Urothelium cell line (cell line): ENCODE measurements around the gene FCN1.
"Not testable (repeated sequence)": the region's sequence is repeated elsewhere in the genome, so short reads cannot be mapped to it uniquely, and the experiment has no call there.

Experiments used
- DNase-seq: peaks from one replicate; pipeline ENCODE4 v3.0.0; 2011; ENCODE audit warnings: low spot score, mixed read lengths
- FAIRE-seq: peaks from 2 replicates; lab custom pipeline; 2011; peaks lifted over from hg19 to GRCh38; lab: Jason Lieb, UNC

The FCN1 gene

DNA sequence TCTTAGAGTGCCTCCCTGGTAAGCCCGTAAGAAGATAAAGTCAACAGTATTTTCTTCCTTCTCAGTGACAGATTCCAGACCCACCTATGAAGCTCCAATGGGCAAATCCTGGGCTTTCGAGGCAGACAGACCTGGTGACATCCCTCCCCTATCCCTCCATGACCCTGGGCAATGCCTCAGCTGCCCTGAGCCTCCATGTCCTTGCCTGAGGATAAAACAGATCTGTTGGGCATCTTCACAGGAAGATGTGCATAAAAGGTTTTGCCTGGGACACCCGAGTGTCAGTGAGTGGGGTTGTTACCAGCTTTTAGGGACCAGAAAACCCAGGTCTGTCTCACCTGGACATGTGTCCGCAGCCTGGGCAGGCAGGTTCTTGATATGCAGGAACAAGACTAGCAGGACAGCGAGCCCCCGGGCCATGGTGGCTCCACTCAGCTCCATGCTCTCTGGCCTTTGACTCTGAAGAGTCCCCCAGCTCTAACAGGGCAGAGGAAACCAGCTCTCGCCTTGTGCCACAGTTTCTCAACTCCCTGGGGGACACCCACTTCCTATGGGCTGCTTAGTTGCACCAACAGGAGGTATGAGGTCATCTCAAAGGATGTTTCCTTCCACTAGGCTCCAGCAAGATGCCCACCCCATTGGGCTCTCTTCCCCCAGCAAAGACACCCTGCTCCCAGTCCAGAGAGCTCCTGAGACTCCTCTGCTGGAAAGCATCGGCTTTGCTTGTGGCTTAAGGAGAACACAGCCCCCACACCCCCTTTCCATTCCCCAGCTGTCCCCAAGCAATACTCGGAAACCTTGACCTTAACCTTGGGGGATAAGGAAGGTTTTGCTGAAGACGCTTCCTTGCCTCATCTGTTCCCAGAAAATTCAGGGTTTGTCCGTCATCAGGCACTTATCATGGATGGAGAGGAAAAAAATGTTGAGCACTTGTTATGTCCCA lies at the start of gene FCN1:
Gene FCN1, minus strand, starts transcription at position 482 of the 943 bp plus-strand sequence. Its CDS starts 41 bp downstream, at position 441.
- no peak for FAIRE-seq
- no peak for DNase-seq

DNA sequence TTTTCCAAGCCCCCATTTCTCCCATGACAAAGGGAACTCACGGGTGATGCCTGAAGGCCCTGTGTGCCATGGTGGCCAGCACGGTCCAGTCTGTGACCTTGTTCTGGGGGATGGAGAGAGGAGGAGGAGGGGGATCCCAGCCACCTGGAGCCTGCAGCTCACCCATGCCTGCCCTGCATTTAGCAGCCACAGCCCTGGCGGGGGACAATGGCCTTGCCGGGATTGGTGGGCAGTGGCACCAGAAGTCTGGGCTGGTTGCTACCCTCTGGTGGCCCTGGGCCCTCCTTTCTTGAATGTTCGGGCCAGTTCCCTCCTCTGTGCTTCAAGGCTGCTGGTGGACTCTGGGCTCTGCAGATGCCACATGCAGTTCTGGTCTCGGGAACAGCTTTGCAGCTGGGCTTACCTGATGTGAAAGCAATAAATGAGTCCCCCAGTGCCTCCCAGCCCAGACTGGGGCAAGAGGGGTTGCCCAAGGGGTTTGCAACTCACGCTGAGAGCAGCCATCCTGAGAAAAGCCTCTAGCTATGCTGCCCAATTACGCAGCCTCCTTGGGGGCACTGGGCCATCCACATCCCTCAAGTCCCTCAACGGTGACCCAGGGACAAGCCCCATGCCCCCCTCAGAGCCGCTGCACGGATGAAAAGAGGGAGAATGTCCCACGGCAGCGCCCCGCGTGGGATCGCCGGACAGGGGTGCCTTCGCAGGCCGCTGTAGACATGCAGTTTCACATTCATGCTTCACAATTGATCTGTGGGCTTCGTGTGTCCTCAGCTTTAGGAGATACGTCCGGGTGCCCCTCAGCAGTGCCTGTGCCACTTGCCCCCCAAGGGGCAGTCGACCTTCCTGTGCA lies 49.2 kb upstream of the FCN1 start:
- DNase-seq (no peak), FAIRE-seq (no peak)

DNA sequence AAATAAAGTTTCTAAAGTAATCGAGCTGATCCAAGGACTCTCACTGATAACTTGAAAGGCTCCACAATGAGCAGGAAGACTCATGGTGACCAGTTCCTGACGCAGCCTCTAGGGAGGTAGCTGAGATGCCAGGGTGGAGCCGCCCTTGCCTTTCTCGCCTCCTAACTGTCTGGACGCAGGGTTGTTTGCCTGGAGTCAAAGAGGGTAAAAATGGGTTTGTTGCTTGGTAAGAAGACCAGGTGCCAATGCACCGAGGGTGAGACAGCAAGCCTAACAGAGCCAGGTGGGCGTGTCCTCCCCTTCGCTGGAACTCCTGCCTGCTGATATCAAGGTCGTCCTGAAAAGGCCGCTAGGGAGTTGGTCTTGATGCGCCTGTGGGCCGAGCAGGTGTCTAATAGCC lies 48.6 kb upstream of the FCN1 start:
- FAIRE-seq, result no peak

DNA sequence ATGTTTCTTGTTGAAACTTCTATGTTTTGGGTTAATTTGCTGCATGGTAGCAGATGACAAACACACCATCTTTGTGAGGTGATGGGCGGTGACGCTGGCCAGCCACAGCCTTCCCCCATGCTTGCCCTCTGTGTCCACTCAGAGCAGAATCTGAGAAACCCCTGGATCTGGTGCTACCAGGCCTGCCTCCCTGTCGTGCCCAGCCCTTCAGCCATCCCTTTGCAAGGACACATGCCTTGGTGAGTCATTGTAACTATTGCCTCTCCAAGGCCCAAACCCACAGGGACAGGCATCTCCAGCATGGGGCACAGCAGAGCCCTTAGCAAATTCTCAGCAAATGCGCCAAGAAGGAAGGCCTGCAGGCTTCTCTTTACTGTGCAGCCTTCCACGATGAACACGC lies 48.1 kb upstream of the FCN1 start:
- FAIRE-seq, result no peak
- no peak for DNase-seq

More for the DNA sequence above, 48.6 kb upstream of the FCN1 start:
- DNase-seq, result no peak

DNA sequence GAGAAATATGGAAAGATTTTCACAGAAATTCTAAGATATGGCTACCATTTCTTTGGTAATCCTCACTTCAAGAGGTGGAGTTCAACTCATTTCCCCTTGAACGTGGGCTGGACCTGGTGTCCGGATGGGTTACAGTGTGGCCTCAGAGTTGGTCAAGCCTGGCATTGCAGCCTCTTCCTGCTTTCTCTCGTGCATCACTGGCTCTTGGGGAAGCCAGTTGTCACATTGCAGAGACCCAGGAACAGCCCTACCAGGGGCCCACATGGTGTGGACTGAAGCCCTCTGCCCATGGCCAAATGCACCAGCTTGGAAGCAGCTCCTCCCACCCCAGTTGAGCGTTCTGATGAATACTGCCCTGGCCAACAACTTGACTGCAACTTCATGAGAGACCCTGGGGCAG lies 47.7 kb upstream of the FCN1 start:
- FAIRE-seq (no peak), DNase-seq (no peak)

DNA sequence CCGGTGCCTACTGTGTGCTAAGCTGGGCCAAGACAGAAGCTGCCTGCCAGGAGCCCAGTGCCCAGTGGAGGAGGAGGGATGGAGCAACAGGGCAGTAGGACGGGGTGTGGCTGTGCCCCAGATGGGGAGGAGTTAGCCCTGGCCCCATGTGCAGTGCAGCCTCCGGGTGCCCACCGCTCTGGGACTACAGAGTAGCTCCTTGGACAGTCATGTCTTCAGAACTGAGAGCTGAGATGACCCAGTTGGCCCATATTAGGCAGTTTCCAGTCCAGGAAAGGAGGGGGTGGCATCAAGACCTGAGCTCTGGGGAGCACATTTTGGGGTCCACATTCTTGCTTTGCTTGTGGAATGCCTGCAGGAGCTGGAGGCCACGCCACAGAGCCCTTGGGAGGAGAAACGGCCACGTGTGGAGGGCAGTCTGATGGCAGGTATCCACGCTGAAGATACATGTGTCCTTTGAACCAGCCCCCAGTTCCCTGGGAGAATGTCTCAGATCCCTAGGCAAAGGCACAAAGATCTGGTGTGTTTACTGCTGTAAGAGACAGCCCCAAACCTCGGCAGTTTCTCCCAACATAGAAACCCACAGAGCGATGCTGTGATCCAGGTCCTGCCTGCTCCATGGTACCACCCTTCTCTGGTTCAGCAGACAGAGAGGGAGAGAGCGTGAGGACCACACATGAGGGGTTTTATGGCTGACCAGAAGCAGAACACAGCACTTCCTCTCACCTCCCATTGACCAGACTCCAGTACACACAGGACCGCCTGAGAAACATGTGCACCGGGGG lies 46.8 kb upstream of the FCN1 start:
- DNase-seq (no peak), FAIRE-seq (no peak)

DNA sequence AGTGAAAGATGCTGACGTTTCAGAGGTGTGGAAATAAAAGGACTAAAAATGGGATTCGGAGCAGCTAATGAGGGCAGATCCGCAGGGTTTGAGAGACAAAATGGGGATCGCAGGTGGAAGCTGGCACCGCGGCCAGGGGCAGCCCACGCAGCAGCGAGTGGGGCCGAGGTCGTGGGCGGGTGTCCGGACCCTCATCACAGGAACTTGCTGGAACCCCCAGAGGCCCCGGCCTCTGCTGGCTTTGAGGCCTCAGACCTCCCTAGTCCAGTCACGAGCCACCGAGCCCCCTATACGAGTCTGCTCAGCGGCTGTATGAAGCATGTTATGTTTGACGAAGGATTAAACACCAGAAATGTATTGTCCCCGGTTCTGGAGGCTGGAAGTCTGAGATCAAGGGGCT lies 45.8 kb upstream of the FCN1 start:
- DNase-seq (no peak), FAIRE-seq (no peak)

DNA sequence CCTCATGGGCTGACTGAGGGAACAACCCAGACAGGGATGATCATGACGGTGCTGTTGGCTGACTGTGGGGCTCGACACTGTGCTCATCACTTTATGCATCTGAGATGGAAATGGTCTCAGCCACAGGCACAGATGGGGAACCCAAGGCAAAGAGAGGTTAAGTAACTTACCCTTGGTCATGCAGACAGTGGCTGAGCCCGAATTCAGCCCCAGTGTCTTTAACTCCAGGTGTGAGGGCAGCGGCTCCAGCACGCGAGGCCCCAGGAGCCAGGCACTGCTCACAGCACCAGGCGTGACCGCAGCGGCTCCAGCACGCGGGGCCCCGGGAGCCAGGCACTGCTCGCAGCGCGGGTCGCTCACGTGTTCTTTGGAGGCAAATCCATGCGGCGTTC lies 45.3 kb upstream of the FCN1 start:
- DNase-seq (no peak), FAIRE-seq (no peak)

DNA sequence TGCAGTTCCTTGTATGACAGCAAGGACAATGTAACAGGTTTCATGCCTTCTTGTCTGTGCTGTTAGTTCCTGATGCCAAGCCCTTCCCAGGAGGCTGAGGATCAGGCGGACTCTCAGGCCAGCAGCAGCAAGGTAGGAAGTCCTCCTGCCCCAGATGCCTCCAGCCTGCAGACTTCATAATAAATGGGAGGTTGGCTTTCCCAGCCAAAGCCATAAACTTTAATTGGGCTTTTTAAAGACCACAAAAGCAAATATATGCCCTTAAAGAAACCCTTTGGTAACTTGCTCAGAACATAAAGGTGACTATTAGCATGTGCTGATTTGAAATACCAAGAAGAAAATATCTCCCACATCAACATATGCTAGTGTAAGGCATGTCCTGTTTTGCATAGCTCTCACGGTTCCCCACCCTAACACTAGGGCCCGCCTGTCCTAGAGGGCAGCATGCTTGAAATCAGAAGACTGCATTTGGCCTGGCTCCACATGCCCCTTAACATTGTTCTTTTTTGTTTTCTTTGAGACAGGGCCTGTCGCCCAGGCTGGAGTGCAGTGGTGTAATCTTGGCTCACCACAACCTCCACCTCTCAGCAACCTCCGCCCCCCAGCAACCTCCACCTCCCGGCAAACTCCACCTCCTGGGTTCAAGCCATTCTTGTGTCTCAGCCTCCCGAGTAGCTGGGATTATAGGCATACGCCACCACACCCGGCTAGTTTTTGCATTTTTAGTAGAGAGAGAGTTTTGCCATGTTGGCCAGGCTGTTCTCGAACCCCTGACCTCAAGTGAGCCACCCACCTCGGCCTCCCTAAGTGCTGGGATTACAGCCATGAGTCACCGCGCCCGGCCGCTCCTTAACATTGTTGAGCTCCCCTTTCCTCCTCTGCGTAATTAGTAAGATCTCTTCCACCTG lies 44.6 kb upstream of the FCN1 start:
- DNase-seq (no peak), FAIRE-seq (no peak)

DNA sequence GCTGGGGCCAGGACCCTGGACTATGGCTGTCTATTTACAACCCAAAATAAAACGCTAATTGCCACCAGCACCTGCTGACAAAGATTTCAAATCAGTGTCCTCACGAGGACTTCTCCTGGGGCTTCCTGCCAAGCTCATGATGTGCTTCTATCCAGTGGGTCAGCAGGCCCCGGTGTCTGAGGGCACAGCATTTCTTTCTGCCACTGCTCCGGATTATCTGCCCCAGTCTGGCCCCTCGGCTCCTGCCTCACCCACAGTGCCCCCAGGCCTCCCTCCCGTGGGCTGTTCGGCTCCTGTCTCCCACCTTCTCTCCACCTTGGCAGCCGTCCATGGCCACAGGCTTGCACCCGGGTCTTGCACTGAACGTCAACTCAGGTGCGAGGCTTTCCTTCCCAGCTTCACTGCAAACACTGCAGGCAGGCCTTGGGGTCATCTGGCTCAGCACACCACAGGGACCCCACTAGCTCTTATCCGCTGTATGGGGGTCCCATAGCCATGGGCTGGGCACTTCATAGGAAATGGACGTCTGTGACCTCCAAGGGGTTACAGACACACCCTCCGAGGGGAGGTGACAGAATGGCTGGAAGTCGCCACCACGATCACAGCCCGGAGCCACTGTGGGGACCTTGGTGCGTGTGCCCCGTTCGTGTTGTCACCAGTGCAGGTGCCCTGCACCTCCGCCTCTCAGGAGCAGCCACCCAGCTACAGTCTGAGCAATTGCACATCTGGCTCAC lies 43.8 kb upstream of the FCN1 start:
- no peak for FAIRE-seq
- no peak for DNase-seq

DNA sequence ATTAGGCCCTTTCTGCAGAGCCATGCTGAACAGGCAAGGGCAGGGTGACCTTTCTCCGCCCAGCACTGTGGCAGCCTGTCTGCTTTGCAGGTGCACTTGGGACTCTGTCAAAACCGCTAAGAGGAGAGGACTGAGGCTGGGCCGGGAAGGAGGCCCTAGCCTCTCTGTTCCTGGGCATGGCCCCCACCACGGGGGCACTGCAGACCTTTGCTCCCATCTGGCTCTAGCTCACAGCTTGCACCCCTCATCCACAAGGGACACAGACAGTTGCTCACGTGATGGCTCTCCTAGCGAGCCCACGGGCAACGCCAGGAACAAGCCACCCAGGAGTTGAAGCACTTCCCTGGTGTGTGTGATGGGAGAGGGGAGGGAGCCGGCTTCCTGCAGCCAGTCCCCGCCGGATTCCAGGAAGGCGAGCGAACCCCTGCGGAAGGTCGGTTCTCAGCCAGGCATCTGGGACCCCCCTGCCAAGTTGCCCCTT lies 43.0 kb upstream of the FCN1 start:
- no peak for DNase-seq
- no peak for FAIRE-seq

DNA sequence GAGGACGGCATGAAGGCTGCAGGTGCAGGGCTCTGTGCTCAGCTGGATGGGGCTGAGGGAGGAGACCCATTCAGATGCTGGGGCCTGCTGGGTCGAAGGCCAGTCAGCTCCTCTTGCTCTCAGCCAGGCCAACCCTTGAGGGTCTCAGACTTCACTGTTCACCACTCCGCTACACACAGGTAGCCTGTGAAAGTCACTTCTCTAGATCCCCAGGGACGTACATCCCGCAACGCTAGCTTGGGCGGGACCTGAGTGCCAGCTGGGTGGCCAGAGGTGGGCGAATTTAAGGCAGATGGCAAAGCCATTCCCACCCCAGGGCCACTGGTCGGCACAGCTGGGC lies 42.2 kb upstream of the FCN1 start:
- DNase-seq, result no peak
- no peak for FAIRE-seq

DNA sequence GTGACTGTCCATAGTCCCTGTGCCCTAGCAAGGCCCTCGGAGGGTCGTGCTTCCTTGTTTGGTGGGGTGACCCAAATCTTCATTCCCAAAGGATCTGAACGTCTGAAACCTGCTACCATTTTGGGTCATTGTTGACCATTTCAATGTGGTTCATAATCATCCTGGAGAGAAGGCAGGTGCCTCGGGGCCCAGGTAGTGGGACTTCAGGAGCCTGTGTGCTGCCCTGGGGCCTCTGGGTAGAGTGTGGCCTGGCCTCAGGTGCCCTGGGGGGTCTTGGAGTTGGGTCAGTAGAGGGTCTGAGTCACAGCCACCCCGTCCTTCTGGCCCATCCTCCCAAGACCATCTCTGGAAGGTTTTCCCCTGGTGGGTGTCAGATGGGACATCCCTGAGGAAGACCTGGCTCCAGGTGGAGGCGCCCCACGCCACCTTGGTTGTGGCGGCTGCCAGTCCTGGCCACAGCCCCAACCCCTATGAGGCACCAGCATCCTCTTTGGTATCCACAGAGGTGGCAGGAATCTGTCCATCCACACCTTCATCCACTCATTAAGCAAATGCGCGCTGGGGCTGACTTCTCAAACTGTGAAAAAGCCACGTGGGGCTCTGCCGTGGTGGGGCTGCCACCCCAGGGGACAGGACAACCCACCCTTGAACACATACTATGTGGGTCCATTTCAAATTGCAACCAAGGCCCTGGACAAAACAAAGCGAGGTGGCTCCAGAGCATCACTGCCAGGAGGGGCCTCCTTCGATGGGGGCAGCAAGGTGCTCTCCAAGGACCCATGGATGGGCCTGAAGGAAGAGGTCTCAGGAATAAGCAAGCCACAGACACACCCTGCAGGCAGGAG lies 41.6 kb upstream of the FCN1 start:
- DNase-seq, result no peak
- FAIRE-seq, result no peak

DNA sequence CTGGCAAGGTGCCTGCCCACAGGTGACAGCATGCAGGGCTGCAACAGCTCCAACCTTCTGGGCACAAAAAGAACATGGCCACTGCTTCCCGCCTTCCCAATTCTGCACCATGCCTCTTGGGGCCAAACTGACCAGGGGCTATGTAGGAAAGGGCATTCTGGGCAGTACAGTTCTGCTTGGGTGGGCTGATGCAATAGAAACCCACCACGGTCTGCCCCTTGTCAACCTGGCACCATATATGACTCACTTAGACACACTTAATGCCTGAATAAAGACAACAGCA lies 40.2 kb upstream of the FCN1 start:
- DNase-seq (no peak), FAIRE-seq (no peak)

DNA sequence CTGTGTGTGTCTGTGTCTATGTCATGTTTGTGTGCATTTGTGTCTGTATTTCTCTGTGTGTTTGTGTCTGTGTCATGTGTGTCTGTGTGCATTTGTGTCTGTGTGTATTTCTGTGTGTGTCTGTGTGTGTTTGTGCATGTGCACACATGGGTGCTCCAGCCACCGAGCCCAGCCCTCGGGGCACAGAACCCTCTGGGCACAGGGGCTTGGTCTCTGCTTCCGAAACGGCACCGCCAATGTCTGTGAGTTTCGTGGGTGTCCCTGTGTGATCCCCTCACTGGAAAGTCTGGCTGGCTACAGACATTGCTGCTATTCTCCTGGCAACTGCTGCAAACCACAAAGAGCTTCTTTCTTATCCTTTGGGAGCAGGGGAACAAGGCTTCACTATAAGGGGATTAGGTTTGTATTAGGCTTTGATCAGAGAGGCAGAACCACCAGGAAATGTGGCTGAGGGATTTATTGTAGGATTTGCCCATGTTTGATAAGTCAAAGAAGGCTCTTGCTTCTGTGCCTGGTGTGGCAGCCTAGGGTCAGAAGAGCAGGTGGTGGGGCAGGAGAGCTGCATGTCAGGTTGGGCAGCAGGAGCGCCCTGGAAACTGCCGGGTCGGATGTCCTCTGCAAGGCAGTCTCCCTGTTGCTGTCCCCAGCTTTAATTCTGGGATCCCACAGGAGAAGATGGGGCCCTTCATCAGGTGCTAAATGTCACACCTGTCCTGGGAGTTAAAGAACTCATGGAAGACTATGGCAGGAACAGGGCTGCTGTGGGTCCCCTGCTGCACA lies 39.6 kb upstream of the FCN1 start:
- no peak for DNase-seq

DNA sequence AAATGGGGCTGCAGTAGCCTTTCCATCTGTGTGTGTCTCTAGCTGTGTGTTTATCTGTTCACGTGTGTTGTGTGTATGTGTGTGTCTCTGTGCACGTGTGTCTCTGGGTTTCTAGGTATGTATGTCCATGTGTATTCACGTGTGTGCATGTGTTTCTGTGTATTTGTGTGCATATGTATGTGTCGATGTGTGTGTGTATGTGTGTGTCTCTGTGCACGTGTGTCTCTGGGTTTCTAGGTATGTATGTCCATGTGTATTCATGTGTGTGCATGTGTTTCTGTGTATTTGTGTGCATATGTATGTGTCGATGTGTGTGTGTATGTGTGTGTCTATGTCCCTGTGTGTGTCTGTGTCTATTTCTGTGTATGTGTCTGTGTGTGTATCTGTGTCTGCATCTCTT lies 38.7 kb upstream of the FCN1 start:
- FAIRE-seq, result not testable (repeated sequence)

More for the DNA sequence above, 39.6 kb upstream of the FCN1 start:
- no peak for FAIRE-seq

DNA sequence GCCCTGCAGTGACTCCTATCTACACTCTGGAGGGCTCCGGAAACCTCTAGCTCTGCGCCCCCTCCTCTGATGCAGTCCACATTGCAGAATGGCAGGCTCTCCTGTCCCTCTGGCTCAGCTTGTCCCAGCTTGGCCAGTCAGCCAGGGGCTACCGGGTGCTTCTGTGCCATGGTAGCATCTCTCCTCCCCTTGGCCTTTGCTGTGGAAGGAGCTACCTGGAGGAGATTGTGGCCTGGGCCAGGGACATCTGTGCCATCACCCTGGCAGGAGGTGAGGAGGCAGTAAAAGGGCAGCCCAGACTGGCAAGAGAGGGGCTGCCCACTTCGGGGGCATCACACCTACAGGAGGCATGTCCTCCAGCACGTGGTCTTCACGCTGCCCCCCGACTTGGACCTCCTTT lies 38.1 kb upstream of the FCN1 start:
- FAIRE-seq (no peak), DNase-seq (no peak)

More for the DNA sequence above, 38.7 kb upstream of the FCN1 start:
- DNase-seq, result not testable (repeated sequence)

DNA sequence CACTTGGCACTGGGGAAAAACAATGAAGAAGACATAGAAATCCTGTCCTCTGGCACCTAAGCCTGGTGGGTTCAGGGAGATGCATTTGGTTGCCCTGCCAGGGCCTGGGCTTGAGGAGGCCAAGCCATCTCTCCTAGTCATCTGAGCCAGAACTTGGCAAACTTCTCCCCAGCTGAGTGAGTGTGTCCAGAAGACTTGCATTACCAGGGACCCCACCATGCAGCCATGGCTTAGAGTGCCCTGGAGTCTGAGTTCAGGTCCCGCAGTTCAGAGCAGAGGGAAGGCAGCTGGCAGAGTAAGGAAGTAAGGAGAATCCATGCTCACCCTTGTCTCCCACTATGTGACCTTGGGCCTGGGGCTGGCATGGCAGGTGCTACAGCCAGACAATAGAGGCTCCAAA lies 37.4 kb upstream of the FCN1 start:
- no peak for FAIRE-seq
- DNase-seq, result no peak
